ENCODE data around the gene CARM1.
"Not testable (repeated sequence)": the region's sequence is repeated elsewhere in the genome, so short reads cannot be mapped to it uniquely, and the experiment has no call there.

Gene CARM1

DNA sequence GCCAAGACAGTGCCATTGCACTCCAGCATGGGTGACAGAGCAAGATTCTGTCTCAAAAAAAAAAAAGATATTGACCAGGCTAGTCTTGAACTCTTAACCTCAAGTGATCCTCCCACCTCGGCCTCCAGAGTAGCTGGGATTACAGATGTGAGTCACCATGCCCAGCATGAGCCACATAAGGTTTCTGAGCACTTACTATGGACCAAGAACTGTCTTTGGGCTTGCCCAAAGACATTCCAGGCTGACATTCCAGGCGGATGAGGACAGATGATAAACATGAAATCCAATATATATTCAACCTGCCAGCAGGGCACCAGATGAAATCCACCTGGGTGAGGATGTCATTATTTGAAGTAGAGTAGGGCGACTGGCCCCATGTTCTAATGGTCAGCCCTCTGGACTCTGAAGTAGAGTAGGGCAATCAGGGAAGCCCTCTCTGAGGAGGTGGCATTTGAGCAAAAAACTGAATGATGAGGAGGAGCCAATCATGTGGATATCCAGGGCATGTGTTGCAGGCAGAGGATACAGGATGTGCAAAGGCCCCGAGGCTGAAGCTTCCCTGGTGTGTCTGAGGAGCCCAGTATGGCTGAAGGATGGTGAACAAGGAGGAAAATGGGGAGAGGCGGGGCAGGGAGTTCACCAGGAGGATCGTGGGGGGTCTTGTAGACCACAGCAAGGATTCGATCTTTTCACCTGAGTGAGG, 19.1 kb upstream of the CARM1 start:
- Histone ChIP-seq H3K36me3 (no peaks in the 10 kb centered on the region), H3K4me3 (ENCODE audit: low read depth, low read length) (no peak overlapping the region), H3K9me3 (ENCODE audit: severe bottlenecking) (no peaks in the 10 kb centered on the region), H3K27ac (no peak overlapping the region), H3K27me3 (ENCODE audit: insufficient read depth, low read depth, severe bottlenecking) (no peaks in the 10 kb centered on the region)
- TF ChIP-seq, protein P1, sequence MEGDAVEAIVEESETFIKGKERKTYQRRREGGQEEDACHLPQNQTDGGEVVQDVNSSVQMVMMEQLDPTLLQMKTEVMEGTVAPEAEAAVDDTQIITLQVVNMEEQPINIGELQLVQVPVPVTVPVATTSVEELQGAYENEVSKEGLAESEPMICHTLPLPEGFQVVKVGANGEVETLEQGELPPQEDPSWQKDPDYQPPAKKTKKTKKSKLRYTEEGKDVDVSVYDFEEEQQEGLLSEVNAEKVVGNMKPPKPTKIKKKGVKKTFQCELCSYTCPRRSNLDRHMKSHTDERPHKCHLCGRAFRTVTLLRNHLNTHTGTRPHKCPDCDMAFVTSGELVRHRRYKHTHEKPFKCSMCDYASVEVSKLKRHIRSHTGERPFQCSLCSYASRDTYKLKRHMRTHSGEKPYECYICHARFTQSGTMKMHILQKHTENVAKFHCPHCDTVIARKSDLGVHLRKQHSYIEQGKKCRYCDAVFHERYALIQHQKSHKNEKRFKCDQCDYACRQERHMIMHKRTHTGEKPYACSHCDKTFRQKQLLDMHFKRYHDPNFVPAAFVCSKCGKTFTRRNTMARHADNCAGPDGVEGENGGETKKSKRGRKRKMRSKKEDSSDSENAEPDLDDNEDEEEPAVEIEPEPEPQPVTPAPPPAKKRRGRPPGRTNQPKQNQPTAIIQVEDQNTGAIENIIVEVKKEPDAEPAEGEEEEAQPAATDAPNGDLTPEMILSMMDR (IDR thresholded peaks at IDR 0.05; ENCODE audit: low read depth, low read length), result no peak
- no peak for DNase-seq

- H3K4me3 ChIP-seq (ENCODE audit: low read depth, low read length), result no peak overlapping the region
- TF ChIP-seq, protein P1 (IDR thresholded peaks at IDR 0.05; ENCODE audit: low read depth, low read length), result no peak
- H3K27ac ChIP-seq, result no peak overlapping the region
- no peaks in the 10 kb centered on the region for H3K27me3 ChIP-seq (ENCODE audit: insufficient read depth, low read depth, severe bottlenecking)
- no peak for DNase-seq
- no peaks in the 10 kb centered on the region for H3K9me3 ChIP-seq (ENCODE audit: severe bottlenecking)
- no peaks in the 10 kb centered on the region for H3K36me3 ChIP-seq
Observed at GRCh38 chr19:10852941-10853340, 18.4 kb upstream of the CARM1 start.

DNA sequence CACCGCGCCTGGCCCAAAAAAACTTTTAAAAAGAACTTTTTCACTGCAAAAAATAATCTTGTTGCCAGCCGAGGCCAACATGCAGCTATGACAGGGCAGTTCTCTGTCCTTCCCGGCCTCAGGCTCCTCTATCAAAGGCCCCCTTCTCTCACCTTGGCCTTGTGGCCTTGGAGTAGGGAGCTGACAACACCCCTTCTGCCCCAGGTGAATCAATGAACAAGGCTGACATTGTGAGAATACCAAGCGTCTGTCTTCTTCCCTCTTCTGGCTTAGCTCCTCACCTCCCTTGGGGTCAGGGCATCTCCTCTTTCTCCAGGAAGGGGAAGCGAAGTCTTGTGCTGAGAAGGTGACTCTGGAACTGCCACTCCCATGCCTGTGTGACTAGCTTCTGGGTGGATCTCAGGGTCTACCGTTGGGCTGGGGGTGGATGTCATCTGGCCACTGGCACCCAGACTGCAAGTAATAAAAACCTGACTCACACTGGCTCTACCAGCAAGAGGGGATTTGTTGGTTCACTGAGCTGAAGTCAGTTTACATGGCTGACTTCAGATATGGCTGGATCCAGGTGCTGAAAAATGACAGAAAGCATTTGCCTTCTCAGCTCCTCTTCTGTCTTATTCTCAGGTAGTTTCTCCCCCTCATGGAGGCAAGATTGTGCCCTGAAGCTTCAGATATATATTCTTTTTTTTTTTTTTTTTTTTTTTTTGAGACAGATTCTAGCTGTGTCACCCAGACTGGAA, 16.8 kb upstream of the CARM1 start:
- TF ChIP-seq, protein P1 (IDR thresholded peaks at IDR 0.05; ENCODE audit: low read depth, low read length), result no peak
- Histone ChIP-seq H3K4me3 (ENCODE audit: low read depth, low read length) (no peak overlapping the region), H3K27ac (no peak overlapping the region), H3K36me3 (no peaks in the 10 kb centered on the region), H3K9me3 (ENCODE audit: severe bottlenecking) (no peaks in the 10 kb centered on the region), H3K27me3 (ENCODE audit: insufficient read depth, low read depth, severe bottlenecking) (no peaks in the 10 kb centered on the region)
- no peak for DNase-seq

- H3K9me3 ChIP-seq (ENCODE audit: severe bottlenecking), result no peaks in the 10 kb centered on the region
- TF ChIP-seq, protein P1 (IDR thresholded peaks at IDR 0.05; ENCODE audit: low read depth, low read length), result peak; percentile 63
- H3K27me3 ChIP-seq (ENCODE audit: insufficient read depth, low read depth, severe bottlenecking), result no peaks in the 10 kb centered on the region
- H3K36me3 ChIP-seq, result no peaks in the 10 kb centered on the region
- H3K27ac ChIP-seq, result no peak overlapping the region
- H3K4me3 ChIP-seq (ENCODE audit: low read depth, low read length), result no peak overlapping the region
- no peak for DNase-seq
Observed at GRCh38 chr19:10855879-10856522, 15.4 kb upstream of the CARM1 start.

GRCh38 chr19:10856899-10857298, 14.5 kb upstream of the CARM1 start:
- not testable (repeated sequence) for H3K4me3 ChIP-seq (ENCODE audit: low read depth, low read length); H3K27me3 ChIP-seq (ENCODE audit: insufficient read depth, low read depth, severe bottlenecking); H3K36me3 ChIP-seq; H3K27ac ChIP-seq; H3K9me3 ChIP-seq (ENCODE audit: severe bottlenecking); DNase-seq

GRCh38 chr19:10858204-10858828, 13.0 kb upstream of the CARM1 start:
- TF ChIP-seq, protein P1 (IDR thresholded peaks at IDR 0.05; ENCODE audit: low read depth, low read length), result peak; percentile 77
- DNase-seq, result no peak
- Histone ChIP-seq H3K27me3 (ENCODE audit: insufficient read depth, low read depth, severe bottlenecking) (no peaks in the 10 kb centered on the region), H3K27ac (no peak overlapping the region), H3K4me3 (ENCODE audit: low read depth, low read length) (no peak overlapping the region), H3K36me3 (no peaks in the 10 kb centered on the region), H3K9me3 (ENCODE audit: severe bottlenecking) (no peaks in the 10 kb centered on the region)
